HG03108 (cell line): Measurements from ENCODE around the gene ASPHD2.
A peak's percentile ranks its signal among the peaks of the same experiment; 100 is the strongest.
"Not testable (repeated sequence)": the region's sequence is repeated elsewhere in the genome, so short reads cannot be mapped to it uniquely, and the experiment has no call there.

ENCODE experiments used
- ATAC-seq: cut with Tn5 transposase; IDR thresholded peaks from one replicate; pipeline ENCODE4 v1.9.1; 2021; ENCODE audit warnings: moderate library complexity; ENCODE audit not compliant: unreplicated experiment

The ASPHD2 gene

DNA sequence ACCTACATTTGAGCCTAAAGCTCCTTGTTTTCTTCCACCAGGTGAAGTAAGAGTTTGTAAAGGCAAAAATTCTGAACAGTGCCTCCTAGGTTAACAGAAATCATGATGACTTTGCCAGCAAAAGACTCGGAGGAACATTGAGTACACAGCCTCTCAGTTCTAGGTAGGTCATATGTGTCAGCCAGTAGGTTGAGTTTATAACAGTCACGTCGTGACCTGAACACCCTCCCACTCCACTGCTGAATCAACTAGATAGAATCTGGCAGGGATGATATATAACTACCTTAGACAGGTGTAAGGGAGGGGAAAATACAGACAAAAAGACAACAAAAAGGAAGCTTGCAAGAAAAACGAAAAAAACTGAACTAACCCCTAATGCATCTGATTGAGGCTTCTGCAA lies 12.8 kb upstream of the ASPHD2 start:
- no peak for ATAC-seq

DNA sequence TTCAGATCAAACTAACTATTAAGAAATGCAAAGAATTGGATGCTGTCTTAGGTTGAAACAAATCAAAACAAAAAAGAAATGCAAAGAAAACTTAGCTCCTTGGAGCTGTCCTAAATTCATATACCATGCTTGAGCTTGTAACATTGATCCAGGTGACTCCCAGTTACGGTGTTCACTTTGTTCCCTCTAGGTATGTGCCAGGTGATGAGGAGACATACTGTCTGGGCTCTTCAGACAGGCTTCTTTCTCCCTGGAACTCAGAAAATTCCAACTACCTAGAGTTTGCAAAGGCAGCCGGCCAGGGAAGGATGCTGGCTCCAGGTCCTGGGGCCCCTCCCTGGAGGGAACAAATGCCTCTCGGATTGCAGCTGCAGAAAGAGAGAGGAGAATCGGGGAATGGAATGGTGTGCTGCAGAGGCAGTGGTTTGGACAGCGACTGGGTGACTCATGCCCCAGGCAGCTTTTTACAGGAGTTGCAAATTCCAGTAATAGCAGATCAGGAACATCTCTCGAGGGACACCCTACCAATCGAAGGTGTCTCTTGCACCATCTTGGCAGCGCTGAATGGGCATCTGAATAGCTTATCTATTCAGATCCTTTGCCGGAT lies 12.3 kb upstream of the ASPHD2 start:
- no peak for ATAC-seq

DNA sequence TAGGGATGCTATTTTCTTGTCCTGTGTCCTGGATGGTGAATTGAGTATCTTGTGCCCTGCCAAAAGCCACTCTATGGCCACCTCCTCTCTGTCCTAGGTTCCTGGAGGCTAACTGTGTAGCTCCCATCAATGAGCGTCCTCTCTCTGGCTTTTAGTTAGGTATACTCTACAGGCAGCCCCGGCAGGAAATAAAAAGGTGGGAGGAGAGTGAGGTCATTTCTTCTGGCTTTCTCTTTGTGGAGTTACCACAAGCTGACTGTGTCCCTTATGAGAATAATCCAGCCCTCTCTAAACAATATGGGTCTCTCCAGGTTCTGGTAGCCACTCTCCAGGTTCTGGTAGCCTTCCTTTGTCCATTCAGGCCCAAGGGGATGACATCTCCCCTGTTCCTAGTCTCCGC lies 11.7 kb upstream of the ASPHD2 start:
- no peak for ATAC-seq

DNA sequence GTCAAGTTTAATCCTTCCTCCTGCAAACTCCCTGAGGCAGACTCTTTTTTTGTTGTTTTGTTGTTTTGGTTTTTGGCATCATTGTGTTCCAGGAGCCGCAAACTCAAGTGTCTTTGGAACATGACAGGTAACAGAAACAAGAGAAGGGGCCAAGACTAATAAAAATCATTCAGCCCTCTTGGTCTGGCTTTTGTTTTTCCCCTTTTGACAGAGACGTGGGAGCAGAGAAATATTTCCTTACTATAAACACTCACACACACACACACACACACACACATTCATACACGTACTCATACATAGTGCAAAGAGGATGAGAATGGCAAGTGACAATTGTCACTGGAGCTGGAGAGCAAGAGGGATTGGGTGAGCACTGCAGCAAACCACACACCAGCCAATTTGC lies 10.4 kb upstream of the ASPHD2 start:
- no peak for ATAC-seq

DNA sequence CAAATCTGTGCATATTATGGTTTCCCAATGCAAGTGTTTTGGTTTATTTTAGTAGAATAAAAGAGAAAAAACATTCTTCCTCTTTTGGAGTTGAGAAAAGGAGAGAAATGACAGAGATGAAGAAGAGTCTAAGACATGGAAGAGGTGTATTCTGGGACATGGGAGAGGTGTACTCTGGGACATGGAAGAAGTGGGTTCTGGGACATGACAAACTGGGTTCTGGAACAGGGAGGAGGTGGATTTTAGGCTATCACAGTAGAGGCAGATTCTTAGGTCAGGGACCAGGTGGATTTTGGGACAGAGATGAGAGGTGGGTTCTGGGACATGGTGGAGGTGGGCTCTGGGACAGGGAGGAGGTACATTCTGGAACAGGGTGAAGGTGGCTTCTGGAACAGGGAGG lies 2.1 kb upstream of the ASPHD2 start:
- ATAC-seq, result no peak

DNA sequence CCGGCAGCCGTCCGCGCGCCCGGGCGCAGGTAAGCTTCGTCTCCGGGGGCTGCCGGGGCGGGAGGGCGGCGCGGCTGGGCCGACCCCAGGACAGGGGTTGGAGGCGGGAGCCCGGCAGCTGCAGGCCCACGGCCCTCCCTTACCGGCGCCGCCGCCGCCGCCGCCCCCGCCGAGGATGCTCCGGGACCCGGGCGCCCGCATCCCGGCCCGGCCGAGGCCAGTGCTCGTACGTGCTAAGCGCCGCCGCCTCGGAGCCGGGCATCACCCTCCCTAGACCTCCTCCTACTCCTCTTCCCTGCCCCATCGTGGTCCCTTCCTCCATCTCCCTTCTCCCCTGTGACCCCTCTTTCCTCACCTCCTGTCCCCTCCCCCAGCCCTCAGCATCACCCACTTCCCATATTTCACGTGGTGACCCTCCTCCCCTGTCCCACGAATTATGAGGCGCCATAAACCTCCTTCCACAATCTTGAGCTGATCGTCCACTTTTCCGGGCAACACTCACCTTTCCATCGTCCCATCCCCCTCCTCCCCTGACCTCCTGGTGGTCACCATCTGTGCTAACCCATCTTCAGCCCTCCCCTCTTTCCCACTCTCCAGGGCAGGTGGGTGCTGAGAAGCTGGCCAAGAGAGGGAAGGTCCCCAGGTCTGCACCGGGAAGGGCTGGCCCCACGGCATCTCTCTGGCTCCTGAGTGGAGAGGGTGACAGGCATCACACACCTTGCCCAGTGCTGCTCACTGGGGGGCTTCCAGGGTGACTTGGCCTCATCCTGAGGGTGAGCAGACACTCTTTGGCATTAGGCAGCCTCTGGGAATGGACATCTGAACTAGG lies 612 bp downstream of the ASPHD2 start:
- ATAC-seq, result peak; percentile 15

DNA sequence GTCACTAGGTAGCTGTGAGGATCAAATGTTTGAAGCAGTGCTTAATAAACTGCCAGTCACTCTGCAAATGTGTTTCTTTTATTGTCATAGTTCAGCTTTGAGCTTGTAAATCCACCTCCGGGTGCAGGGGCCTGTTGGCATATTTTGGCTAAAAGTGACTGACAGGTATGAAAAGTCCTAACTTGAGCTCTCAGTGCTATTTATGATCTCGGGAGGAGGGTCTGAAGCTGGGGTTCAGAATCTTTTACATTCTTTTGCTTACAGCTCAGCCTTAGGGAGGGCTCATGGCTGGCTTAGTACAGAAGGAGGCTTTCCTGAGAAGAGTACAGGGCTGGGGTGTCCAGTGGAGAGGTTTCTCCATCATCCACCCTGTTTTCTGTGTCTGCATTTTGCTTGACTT lies 1.5 kb downstream of the ASPHD2 start:
- ATAC-seq, result no peak

DNA sequence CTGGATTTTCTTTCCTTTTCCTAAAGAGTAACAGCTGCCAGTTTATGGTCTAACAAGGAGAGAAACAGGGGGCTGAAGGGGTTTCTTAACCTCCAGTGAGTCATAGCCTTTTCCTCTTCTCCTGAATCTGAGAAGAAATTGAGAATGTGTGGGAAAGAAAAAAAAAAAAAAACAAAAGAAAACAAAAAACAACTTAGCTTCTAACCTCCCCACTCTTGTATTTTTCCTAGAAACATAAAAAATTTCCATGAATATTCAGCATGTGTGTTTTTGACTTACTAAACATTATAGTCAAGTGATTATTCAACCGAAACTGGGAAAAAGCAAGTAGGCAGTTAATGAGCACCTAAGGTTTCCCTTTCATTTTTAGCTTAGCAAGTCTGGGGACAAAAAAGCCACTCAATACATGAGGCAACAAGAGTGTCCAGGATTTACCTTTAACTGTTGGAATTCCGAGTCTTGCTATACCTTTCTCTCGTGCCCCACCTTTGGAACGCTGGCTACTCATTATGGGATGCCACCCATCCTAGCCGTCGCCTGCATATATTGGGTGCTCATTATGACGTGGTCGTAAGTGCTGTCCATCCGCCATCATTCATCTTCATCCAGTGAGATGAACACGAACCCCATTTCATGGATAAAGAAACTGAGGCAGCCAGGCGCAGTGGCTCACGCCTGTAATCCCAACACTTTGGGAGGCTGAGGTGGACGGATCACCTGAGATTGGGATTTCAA lies 2.4 kb downstream of the ASPHD2 start:
- ATAC-seq, result no peak

DNA sequence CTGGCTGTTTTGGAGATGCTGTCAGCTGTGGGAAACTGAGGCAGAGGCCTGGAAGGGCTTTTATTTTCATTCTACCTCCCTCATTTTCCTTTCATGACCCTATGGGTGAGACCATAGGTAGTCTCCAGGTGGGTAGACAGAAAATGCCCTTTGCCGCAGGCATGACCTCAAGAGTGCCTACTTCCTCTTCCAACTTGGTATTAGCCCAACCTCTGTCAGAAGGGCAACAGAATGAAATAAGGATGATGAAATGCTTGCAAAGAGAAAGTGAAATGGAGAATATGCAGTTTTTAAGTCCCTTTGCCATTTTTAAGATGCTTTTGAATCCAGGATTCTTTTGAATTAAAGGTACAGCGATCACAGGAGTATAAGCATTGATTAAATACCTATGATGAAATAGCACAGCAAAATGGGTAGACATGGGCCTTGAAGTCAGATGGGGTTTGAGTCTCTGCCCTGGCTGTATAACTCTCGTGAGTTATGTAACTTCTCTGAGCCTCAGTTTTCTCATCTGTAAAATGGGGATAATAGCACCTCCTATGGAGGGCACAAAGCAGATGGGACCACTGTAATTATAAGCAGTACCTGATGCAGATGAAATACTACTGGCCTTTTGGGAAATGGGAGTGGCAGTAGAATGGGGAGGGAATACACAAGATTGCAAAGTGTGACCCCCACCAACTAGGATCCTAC lies 3.7 kb downstream of the ASPHD2 start:
- no peak for ATAC-seq

DNA sequence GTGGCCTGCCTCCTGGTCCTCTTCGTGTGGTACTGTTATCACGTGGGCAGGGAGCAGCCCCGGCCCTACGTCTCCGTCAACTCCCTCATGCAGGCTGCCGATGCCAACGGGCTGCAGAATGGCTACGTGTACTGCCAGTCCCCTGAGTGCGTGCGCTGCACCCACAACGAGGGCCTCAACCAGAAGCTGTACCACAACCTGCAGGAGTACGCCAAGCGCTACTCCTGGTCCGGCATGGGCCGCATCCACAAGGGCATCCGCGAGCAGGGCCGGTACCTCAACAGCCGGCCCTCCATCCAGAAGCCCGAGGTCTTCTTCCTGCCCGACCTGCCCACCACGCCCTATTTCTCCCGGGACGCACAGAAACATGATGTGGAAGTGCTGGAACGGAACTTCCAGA lies 4.7 kb downstream of the ASPHD2 start:
- ATAC-seq, result no peak

DNA sequence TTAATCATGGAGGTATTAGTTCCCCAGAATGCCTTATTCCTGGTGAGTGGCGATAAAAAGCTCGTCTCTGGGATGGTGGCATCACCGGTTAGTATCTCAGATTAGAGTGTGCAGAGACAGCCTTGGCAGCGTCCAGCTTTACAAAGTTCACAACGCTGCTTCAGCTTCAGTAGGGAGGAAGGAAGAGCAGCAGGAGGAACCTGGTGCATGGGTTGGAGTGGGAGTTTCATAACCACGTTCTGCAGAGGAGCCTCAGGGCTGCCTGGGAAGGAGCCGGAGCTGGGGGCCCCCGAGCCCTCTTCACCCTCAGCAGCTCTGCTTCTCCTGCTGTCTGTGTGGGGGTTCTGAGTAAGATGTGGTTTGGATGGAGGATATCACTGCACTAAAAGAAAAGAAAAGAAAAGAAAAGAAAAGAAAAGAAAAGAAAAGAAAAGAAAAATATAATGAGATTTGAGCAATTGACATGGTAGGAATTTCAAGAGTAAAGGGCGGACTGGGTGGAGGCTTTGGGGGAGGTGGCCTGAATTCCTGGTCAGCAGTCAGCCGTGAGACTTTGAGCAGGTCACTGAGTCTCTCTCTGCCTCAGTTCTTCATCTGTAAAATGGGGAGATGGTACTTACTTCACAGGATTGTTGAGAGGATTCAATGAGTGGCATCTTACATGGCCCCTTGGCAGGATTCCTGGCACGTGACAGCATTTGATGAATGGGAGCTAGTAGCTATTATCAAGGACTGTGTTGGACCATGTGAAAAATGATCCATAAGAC lies 6.5 kb downstream of the ASPHD2 start:
- ATAC-seq, result no peak

DNA sequence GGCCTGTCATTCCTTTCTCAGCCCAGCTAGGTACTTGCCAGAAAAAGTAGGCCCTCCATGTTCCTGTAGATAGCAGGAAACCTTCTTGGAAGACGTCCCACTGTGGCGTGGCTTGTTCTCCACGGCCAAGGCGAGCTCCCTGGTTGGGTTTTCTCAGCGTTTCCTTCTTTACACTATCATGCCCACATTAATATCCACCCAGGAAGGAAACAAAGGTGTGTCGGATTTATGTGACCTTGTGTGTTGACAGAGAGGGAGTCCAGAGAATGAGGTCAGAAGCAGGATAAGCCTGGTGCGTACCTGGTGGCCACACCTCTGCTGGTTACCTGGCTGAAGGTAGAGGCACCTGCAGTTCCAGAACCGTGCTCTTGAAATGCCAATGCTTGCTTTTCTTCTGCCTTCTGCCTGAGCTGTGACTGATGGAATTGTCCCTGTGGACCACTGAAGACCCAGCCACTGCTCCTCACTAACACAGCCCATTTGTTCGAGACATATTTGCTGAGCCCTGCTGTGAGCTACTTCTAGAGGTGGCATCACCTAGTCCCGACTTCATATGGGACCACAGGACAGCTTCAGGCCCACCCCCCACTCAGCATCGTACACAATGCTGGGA lies 7.9 kb downstream of the ASPHD2 start:
- ATAC-seq, result no peak

DNA sequence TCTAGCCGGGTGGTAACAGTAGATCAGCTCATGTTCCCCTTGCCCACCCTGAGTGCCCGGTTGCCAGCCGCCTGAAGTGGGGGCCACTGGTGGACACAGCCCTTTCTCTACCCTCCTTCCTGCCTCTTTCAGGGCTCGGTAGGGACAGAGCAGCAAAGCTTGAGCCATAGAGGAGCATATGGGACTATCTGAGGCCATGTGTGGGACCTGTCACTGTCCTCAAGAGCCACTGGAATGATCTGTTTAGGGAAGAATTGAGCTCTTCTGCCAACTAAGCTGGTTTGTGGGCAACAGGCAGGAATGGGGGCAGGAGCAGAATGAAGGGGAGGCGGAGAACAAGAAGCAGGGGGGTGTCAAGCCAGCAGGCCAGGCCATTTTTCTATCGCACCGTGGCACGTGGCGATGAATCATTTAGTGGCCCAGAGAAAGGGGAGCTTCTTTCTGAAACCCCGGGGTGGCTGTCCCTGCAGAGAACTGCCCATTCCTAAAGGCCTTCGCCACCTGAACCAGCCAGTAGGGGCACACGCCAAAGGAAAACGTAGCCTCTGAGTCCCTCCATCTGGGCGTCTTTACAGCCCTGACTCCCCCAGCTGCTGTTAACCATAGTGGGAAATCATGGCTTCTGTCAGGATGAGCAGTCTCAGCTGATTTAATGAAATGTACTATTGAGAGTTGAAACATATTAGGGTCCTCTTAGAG lies 8.8 kb downstream of the ASPHD2 start:
- no peak for ATAC-seq

DNA sequence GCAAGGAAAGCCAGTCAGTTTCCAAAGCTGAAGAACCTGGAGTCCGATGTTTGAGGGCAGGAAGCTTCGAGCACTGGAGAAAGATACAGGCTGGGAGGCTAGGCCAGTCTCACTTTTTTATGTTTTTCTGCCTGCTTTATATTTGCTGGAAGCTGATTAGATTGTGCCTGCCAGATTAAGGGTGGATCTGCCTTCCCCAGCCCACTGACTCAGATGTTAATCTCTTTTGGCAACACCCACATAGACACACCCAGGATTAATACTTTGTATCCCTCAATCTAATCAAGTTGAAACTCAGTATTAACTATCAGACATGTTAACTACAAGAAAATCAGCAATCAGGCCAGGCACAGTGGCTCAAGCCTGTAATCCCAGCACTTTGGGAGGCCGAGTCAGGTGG lies 9.7 kb downstream of the ASPHD2 start:
- ATAC-seq, result not testable (repeated sequence)

DNA sequence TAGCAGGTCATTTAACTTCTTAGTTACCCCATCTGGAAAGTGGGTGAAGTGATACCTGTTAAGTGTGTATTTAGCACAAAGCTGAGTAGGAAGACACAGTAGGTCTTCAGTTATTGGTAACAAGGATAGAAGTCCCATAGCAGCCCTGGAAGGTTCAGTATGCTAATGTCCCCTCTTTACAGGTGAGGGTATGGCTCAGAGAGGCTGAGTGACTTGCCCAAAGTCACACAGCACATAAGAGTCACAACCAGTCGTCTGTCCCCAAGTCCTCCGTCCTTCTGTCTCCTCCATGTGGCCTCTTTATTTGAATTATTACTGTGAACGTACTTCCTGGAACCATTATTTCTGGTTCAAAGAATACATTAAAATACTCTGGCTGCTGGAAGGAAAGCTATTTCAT lies 10.5 kb downstream of the ASPHD2 start:
- no peak for ATAC-seq

DNA sequence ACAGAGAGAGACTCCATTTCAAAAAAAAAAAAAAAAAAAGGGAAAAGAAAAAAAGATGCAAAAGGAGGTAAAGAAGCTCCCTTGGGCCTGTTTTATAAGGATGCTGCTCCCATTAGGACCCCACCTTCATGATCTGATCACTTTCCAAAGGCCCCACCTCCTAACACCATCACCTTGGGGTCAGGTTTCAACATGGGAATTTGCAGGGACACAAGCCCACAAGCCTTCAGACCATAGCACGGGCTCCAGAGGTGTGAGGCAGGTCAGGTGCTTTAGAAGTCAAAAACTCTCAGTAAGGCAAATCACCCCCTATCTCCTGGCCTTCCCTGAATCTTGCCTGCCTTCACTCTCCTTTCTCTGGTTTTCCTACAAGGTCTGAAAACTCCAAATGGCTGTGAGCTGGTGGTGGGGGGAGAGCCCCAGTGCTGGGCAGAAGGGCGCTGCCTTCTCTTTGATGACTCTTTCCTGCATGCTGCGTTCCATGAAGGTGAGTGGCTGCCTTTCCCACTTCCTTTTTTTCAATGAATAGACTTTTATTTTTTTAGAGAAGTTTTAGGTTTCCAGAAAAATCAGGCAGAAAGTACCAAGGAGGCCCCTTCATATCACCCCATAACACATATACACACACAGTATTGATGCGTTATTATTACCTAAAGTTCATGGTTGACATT lies 13.2 kb downstream of the ASPHD2 start:
- no peak for ATAC-seq

DNA sequence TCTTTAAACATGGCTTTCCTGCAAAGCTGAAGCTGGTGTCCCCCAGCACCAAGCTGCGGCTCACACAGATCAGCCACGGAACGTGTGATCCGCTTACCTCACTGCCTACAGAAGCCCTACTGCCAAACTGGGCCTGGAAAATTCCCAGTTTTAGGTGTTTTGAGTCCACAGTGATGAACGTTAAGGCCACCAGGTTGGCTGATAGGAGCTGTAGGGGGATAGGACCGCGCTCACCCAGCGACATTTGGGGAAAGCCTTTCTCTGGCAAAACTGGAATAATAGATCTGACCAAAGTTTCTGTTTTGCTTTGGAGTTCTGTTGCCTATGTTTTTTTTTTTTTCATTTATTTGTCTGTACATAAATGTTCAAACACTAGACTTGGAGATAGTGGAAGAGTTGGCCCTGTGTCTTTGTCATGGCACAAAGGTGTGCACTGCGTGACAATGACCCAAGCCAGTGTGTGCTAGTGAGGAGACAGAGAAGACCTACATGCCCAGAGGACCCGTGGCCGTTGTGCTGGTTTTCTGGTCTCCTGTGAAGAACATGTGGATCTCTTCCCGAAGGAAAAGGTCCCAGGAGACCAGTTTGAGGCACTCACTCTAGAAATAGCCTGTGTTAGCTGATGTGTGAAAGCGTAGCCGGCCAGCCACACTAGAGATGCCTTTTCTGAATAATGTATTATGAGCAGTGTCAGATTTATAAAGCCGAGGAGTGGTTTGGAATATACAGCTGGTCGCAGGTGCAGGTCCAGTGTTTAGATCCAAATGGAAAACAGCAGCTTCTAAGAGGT lies 15.0 kb downstream of the ASPHD2 start:
- no peak for ATAC-seq

DNA sequence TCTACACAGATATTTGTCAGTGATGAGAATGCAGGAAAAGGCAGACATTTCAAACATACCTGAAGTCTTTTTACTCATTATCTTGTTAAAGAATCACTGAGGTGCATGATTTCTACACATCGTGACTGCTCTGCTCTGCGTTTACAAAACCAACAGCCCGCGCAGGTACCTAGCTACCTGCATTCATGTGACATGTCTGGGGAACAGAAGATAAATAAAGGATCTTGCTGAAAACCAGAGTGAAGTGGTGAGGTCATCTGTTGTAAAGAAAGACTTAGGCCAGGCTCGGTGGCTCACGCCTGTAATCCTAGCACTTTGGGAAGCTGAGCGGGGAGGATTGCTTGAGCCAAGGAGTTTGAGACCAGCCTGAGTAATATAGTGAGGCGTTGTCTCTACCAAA lies 15.7 kb downstream of the ASPHD2 start:
- ATAC-seq, result no peak
